Kidney epithelial cell (primary cell): ENCODE results near the gene NR3C2. TPM values are rescaled to one million over a fixed set of nuclear protein-coding genes. Genes with fewer than 3 reads are reported as not detected.

Experiments
- DNase-seq: peaks from one replicate; pipeline ENCODE4 v3.0.0-alpha.2; 2010; ENCODE audit warnings: low read depth
- H3K27me3 ChIP-seq: 2 replicates; pipeline ENCODE4 v1.6.0; 2011; ENCODE audit warnings: low read length; ENCODE audit not compliant: control insufficient read depth, insufficient read depth
- H3K36me3 ChIP-seq: 2 replicates; pipeline ENCODE4 v1.5.1; 2011; ENCODE audit warnings: low read length; ENCODE audit not compliant: control insufficient read depth, insufficient read depth
- H3K4me3 ChIP-seq: 2 replicates; pipeline ENCODE4 v1.5.1; 2011; ENCODE audit warnings: low read depth, mild to moderate bottlenecking, control low read depth, low read length
- CTCF ChIP-seq: IDR thresholded peaks from 2 replicates; pipeline ENCODE4 v1.5.1; 2011; ENCODE audit warnings: mild to moderate bottlenecking, moderate library complexity, low read length, control low read depth, inconsistent platforms; ENCODE audit not compliant: insufficient read depth, poor library complexity, severe bottlenecking
- total RNA-seq: library from RNA; depleted of rRNA; stranded (reverse); fragments of >200 nt; gene quantifications from 2 replicates; pipeline ENCODE4 v1.2.3, GENCODE V29; 2015

NR3C2 gene
- total RNA-seq, 1 donor from 2014 or later, result 6.5 TPM

DNA sequence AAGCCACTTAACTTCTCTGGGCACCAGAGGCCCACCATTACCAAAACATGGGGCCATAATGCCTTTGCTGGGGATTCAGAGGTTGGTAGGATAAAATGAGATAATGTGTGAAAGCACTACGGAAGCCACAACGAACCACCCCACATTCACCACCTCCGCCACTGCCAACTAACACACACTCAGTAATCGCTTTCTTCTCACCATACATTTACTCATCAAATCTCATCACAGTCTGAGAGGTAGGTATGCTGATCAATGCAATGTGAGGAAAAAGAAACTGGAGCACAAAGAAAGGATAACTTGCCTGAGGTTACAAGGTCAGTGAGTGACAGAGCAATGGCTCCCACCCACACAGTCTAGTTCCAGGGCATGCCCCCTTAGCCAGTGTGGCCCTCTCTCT lies 257.3 kb downstream of the NR3C2 start:
- DNase-seq, result no peak
- Histone ChIP-seq H3K36me3 (no peaks in the 10 kb centered on the region), H3K4me3 (no peak overlapping the region), H3K27me3 (no peaks in the 10 kb centered on the region)
- TF ChIP-seq CTCF, result no peak

DNA sequence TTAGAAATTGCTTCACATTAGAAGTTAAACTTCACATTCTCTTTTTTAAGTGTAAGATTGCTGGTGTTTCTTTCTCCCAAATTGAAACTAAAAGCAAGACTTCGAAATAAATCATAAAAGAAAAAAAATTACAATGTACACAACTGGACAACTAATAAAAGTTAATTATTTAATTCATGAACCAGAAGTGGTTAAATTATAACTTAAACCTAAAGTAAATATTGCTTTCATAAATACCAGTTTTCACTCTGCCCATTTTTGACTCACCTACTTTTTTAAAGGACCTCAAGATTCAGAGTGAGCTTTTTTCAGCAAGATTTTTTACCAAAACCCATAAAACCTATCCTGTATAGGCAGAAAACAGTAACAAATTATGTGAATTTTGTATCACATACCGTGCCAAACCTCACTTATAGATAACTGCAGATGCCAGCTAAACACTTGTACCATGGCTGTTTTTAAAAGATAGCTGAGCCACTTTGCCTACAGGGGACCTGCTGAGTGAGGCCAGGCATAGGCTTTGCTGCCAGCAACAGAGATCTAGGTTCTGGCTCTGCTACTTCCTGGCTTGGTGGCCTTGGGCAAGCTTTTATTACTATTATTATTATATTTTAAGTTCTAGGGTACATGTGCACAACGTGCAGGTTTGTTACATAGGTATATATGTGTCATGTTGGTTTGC lies 259.8 kb downstream of the NR3C2 start:
- Histone ChIP-seq H3K36me3 (no peaks in the 10 kb centered on the region), H3K27me3 (no peaks in the 10 kb centered on the region), H3K4me3 (no peak overlapping the region)
- DNase-seq, result no peak
- no peak for TF ChIP-seq CTCF

DNA sequence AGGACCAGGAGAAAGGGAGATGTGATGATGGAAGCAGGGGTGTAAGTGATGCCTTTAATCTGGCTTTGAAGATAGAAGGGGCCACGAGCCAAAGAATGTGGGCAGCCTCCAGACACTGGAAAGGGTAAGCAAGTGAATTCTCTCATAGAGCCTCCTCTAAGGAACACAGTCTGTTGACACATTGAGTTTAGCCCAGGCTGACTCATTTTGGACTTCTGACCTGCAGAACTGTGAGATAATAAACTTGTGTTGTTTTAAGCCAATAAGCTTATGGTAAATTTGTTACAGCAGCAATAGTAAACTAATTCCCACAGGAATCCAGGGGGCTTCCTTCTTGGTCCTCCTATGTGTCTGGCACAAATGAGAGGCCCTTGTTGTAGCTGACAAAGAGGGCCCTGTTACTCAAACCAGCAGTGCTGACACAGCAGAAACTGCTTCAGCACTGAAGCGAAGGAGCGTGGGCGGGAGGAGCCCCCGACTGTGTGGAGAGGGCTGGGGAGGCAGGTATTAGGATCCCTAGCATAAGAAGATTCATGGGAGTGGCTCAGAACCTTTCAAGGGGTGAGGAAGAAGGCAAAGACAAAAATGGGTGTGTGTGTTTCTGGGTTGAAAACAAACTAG lies 268.7 kb downstream of the NR3C2 start:
- H3K36me3 ChIP-seq, result no peaks in the 10 kb centered on the region
- no peak overlapping the region for H3K4me3 ChIP-seq
- no peaks in the 10 kb centered on the region for H3K27me3 ChIP-seq
- DNase-seq, result no peak
- no peak for TF ChIP-seq CTCF

DNA sequence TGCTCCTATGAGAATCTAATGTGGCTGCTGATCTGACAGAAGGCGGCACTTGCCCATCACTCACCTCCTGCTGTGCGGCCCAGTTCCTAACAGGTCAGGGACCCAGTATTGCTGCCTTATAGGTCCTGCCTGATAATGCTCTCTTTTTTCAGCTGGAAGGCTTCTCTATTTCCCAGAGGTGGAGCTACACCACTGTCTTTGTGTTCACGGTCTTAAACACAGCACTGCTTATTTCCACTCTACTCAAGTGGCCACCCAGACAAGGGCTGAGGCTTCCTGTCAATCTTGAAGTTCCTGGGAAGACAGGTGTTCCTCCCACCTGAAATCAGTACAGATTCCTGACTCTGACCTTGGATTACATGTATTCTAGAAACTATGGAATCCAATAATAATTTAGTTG lies 270.6 kb downstream of the NR3C2 start:
- Histone ChIP-seq H3K36me3 (no peaks in the 10 kb centered on the region), H3K27me3 (no peaks in the 10 kb centered on the region), H3K4me3 (no peak overlapping the region)
- TF ChIP-seq CTCF, result no peak
- DNase-seq, result no peak

DNA sequence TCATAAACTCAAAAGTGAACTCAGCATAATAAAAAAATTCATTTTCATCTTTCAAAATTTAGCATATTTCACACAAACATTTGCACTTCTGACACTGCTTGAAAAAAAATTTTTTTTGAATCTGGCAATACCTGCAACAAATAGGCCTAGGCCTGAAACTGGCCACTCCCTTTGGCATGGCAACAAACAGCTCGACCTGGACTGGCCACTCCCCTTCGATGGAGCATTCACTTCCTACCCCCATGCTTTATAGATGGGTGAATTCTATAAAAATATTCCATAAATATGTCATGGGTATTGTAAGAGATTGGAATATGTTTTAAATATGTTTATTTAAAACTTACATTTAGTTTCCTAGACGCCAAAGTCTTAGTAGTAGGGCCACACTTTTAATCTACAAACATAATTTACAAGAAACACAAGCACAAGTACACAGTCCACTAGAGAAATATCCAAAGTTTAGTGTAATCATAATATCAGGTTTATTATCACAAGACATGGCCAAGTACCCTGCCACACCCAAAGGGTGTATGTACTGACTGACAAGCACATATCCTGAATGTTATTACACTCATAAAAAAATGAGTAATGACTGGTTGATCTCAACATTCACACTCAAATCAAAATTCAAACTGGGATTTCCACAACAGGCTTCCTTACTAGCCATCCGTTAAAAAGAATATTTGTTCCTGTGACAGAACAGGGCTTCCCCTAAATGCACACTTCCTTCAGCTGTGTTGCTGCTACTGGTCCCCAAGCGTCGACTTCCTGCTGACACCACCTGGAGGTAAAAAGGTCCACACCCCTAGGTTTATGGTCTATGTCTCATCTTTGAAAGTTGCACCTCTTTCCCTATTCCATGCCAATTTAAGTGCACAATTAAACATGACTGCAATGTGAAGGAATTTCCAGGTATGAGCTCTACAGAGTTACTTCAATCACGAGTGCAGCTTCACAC lies 271.5 kb downstream of the NR3C2 start:
- no peak for TF ChIP-seq CTCF
- H3K4me3 ChIP-seq, result no peak overlapping the region
- H3K27me3 ChIP-seq, result no peaks in the 10 kb centered on the region
- no peak for DNase-seq
- no peaks in the 10 kb centered on the region for H3K36me3 ChIP-seq
